ENCODE measurements around the gene MYO1D. TPM values are rescaled to one million over a fixed set of nuclear protein-coding genes. Genes with fewer than 3 reads are reported as not detected.

Gene MYO1D
- total and polyA plus RNA-seq, 2 experiments from 2014 or later = 34.3 to 43.7 TPM

GRCh38 chr17:32622540-32622939, 254.4 kb downstream of the MYO1D start:
- Histone ChIP-seq H3K4me3 (no peak overlapping the region), H3K9me3 (ENCODE audit: low read depth) (no peaks in the 10 kb centered on the region), H3K36me3 (no peaks in the 10 kb centered on the region), H3K4me1 (ENCODE audit: low read depth) (no peaks in the 10 kb centered on the region), H3K27me3 (no peaks in the 10 kb centered on the region), H3K27ac (no peak overlapping the region)
- TF ChIP-seq CTCF (IDR thresholded peaks at IDR 0.05; ENCODE audit: low read depth, low read length) = no peak
- no peak for DNase-seq (ENCODE audit: low read depth in 1 of 2, low spot score in 1 of 2)

GRCh38 chr17:32621612-32622312, 255.2 kb downstream of the MYO1D start:
- no peaks in the 10 kb centered on the region for H3K27me3 ChIP-seq
- H3K4me3 ChIP-seq = no peak overlapping the region
- H3K4me1 ChIP-seq (ENCODE audit: low read depth) = no peaks in the 10 kb centered on the region
- TF ChIP-seq CTCF (IDR thresholded peaks at IDR 0.05; ENCODE audit: low read depth, low read length) = no peak
- H3K36me3 ChIP-seq = no peaks in the 10 kb centered on the region
- no peak overlapping the region for H3K27ac ChIP-seq
- no peak for DNase-seq (ENCODE audit: low read depth in 1 of 2, low spot score in 1 of 2)
- H3K9me3 ChIP-seq (ENCODE audit: low read depth) = no peaks in the 10 kb centered on the region

- H3K36me3 ChIP-seq = no peaks in the 10 kb centered on the region
- H3K4me3 ChIP-seq = no peak overlapping the region
- H3K4me1 ChIP-seq (ENCODE audit: low read depth) = no peaks in the 10 kb centered on the region
- no peak overlapping the region for H3K27ac ChIP-seq
- no peaks in the 10 kb centered on the region for H3K27me3 ChIP-seq
- no peak for TF ChIP-seq CTCF (IDR thresholded peaks at IDR 0.05; ENCODE audit: low read depth, low read length)
- no peaks in the 10 kb centered on the region for H3K9me3 ChIP-seq (ENCODE audit: low read depth)
- DNase-seq (ENCODE audit: low read depth in 1 of 2, low spot score in 1 of 2) = no peak
These were observed 261.6 kb downstream of the MYO1D start for GRCh38 chr17:32615326-32615725.

- no peaks in the 10 kb centered on the region for H3K36me3 ChIP-seq
- no peaks in the 10 kb centered on the region for H3K9me3 ChIP-seq (ENCODE audit: low read depth)
- H3K27me3 ChIP-seq = no peaks in the 10 kb centered on the region
- no peak for DNase-seq (ENCODE audit: low read depth in 1 of 2, low spot score in 1 of 2)
- no peak overlapping the region for H3K27ac ChIP-seq
- no peak for TF ChIP-seq CTCF (IDR thresholded peaks at IDR 0.05; ENCODE audit: low read depth, low read length)
- no peaks in the 10 kb centered on the region for H3K4me1 ChIP-seq (ENCODE audit: low read depth)
- no peak overlapping the region for H3K4me3 ChIP-seq
These were observed 266.0 kb downstream of the MYO1D start for GRCh38 chr17:32610943-32611342.

- no peaks in the 10 kb centered on the region for H3K9me3 ChIP-seq (ENCODE audit: low read depth)
- no peak overlapping the region for H3K27ac ChIP-seq
- no peaks in the 10 kb centered on the region for H3K36me3 ChIP-seq
- no peak overlapping the region for H3K4me3 ChIP-seq
- no peaks in the 10 kb centered on the region for H3K4me1 ChIP-seq (ENCODE audit: low read depth)
- no peaks in the 10 kb centered on the region for H3K27me3 ChIP-seq
- no peak for TF ChIP-seq CTCF (IDR thresholded peaks at IDR 0.05; ENCODE audit: low read depth, low read length)
- DNase-seq (ENCODE audit: low read depth in 1 of 2, low spot score in 1 of 2) = no peak
These were observed 266.9 kb downstream of the MYO1D start for GRCh38 chr17:32609884-32610650.
